Renal pelvis (tissue), 12 donors: ENCODE data around the gene ZNF808. TPM values are rescaled to one million over a fixed set of nuclear protein-coding genes. Genes with fewer than 3 reads are reported as not detected.
"Not testable (repeated sequence)": the region's sequence is repeated elsewhere in the genome, so short reads cannot be mapped to it uniquely, and the experiment has no call there.

Experiments
- DNase-seq: peaks from one replicate; pipeline ENCODE4 v3.0.0-alpha.2; 2013
- long read RNA-seq, 16 experiments: transcript quantifications; one replicate each; lab custom pipeline, GENCODE V29; 2026
- polyA plus RNA-seq, 3 donors: library from polyadenylated mRNA; unstranded; fragments of 120-200 nt; gene quantifications; one replicate each; pipeline ENCODE4 v1.2.1, GENCODE V29; 2013; ENCODE audit not compliant: insufficient read length in 3 of 3

The ZNF808 gene
- polyA plus RNA-seq, result 10 to 100 TPM in 2 of 3 donors, 1 to 10 TPM in 1; 8.4 to 25.7 (median 18.9) TPM
- long read RNA-seq, donor 1, partial matches to known transcripts, result 0 of 1 reads
- long read RNA-seq, donor 1, other reads (novel, unspliced or antisense), result 0 of 1 reads
- long read RNA-seq, donor 2, partial matches to known transcripts, result 0 of 1 reads
- long read RNA-seq, donor 2, other reads (novel, unspliced or antisense), result 0 of 1 reads
- long read RNA-seq, donor 3, partial matches to known transcripts, result 0 of 1 reads
- long read RNA-seq, donor 3, other reads (novel, unspliced or antisense), result 0 of 1 reads
- long read RNA-seq, donor 4, partial matches to known transcripts, result 0 of 1 reads
- long read RNA-seq, donor 4, other reads (novel, unspliced or antisense), result 0 of 1 reads
- long read RNA-seq, donor 5, result 0 reads
- long read RNA-seq, donor 6, partial matches to known transcripts, result 0 of 1 reads
- long read RNA-seq, donor 6, other reads (novel, unspliced or antisense), result 0 of 1 reads
- long read RNA-seq, donor 7, result 0 reads
- long read RNA-seq, donor 8, partial matches to known transcripts, result 0 of 1 reads
- long read RNA-seq, donor 8, other reads (novel, unspliced or antisense), result 0 of 1 reads
- long read RNA-seq, donor 9, result 0 reads
- long read RNA-seq, donor 10, partial matches to known transcripts, result 12 of 14 reads
- long read RNA-seq, donor 10, other reads (novel, unspliced or antisense), result 0 of 14 reads
- long read RNA-seq, donor 11, result 0 reads
- long read RNA-seq, donor 12, partial matches to known transcripts, result 0 of 4 reads
- long read RNA-seq, donor 12, other reads (novel, unspliced or antisense), result 0 of 4 reads
- long read RNA-seq, donor 13, partial matches to known transcripts, result 58 of 58 reads
- long read RNA-seq, donor 13, other reads (novel, unspliced or antisense), result 0 of 58 reads
- long read RNA-seq, donor 14, result 0 reads
- long read RNA-seq, donor 15, partial matches to known transcripts, result 0 of 2 reads
- long read RNA-seq, donor 15, other reads (novel, unspliced or antisense), result 0 of 2 reads
- long read RNA-seq, donor 16, result 0 reads

DNA sequence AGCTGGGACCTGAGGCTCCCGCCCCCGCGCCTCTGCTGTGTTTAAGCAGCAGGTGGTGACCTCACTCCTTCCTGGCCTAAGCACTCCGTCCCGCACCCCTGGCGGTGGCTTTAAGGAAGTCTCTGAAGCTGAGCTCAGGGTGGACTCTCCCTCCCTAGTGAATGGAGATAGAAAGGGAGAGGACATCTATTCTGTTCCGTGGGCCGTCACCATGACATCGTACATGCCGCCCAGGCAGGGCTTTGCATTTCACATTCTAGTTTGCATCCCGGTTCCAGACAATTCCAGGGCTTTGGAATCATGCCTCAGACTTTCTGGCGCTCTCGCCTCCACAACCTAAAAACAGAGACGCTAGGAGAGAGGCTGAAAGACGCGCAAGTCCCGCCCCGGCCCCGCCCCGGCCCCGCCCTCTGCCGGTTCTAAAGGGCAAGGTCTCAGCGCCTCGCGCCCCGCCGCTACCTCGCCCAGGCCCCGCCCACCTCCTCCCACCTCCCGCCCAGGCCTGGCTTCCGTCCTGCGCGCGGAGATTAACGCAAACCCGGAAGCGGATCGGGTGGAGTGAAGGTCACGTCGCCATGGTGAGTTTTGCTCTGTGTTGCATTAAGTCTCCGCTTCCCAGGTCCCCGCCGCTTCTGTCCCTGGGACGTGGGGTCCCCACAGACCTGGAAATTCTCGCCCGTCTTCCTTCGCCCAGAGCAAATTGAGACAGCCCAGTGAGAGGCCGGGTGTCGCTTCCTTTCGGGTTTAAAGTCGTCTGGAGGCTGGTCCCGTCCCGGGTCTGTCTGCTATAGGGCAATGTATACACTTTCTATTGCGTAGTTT is at the start of gene ZNF808:
TSS of gene ZNF808 (plus strand) at position 535 of the 822 bp plus-strand sequence. CDS start 15,617 bp downstream, outside the sequence.
- peak; percentile 92 for DNase-seq

DNA sequence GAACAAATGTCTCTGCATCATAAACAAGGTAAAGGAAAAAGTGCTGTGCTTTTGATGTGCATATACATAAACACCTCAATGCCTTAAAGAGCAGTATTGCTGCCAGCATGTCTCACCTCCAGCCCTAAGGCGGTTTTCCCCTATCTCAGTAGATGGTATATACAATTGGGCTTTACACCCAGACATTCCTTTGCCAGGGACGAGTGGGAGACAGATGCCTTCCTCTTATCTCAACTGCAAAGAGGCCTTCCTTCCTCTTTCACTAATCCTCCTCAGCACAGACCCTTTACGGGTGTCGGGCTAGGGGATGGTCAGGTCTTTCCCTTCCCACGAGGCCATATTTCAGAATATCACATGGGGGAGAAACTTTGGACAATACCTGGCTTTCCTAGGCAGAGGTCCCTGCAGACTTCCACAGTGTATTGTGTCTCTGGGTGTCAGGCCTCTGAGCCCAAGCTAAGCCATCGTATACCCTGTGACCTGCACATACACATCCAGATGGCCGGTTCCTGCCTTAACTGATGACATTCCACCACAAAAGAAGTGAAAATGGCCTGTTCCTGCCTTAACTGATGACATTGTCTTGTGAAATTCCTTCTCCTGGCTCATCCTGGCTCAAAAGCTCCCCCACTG is 43.2 kb upstream of the ZNF808 start:
- not testable (repeated sequence) for DNase-seq

DNA sequence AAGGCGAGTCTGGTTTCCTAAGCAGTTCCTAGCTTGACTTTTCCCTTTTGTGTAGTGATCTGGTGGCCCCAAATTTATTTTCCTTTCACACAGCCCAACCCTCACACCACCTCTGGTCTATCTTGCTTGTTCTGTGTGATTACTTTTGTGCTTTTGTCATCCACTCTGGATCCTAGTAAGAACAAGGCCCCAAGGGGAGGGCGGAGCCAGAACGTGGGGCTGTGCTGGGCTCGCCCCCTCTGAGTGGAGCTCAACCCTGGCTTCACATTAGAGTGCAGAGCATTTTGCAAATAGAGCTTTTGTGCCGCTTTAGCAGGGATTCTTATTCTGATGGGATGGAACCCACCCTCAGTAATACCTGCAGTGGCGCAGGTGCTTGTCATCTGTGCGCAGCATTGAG is 42.4 kb upstream of the ZNF808 start:
- not testable (repeated sequence) for DNase-seq

DNA sequence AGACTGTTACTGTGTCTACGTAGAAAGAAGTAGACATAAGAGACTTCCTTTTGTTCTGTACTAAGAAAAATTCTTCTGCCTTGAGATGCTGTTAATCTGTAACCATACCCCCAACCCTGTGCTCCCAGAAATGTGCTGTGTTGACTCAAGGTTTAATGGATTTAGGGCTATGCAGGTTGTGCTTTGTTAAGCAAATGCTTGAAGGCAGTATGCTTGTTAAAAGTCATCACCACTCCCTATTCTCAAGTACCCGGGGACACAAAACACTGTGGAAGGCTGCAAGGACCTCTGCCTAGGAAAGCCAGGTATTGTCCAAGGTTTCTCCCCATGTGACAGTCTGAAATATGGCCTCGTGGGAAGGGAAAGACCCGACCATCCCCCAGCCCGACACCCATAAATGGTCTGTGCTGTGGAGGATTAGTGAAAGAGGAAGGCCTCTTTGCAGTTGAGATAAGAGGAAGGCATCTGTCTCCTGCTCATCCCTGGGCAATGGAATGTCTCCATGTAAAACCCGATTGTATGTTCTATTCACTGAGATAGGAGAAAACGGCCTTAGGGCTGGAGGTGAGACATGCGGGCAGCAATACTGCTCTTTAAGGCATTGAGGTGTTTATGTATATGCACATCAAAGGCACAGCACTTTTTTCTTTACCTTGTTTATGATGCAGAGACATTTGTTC is 41.8 kb upstream of the ZNF808 start:
- not testable (repeated sequence) for DNase-seq

DNA sequence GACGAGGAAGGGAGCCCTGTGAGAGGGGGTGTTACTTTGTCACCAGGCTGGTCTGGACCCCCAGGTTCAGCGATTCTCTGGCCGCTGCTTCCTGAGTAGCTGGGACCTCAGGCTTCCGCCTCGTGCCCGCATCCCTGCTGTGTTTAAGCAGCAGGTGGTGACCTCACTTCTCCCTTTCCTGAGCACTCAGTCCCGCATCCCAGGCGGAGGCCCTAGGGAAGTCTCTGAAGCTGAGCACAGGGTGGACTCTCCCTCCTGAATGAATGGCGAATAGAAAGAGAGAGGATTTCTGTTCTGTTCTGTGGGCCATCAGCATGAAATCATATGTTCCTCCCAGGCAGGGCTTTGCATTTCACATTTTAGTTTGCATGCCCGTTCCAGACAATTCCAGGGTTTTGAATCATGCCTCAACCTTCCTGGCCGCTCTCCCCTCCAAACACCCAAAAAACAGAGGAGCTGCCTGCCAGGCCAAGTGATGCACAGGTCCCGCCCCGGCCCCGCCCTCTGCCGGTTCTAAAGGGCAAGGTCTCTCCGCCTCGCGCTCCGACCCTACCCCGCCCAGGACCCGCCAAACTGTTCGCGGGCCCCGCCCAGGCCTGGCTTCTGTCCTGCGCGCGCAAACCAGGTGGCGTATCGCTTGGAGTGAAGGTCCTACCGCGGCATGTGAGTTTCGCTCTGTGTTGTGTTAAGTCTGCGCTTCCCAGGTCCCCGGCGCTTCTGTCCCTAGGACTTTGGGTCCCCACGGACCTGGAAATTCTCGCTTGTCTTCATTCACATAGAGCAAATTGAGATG is 35.1 kb upstream of the ZNF808 start:
- DNase-seq, result peak; percentile 37

DNA sequence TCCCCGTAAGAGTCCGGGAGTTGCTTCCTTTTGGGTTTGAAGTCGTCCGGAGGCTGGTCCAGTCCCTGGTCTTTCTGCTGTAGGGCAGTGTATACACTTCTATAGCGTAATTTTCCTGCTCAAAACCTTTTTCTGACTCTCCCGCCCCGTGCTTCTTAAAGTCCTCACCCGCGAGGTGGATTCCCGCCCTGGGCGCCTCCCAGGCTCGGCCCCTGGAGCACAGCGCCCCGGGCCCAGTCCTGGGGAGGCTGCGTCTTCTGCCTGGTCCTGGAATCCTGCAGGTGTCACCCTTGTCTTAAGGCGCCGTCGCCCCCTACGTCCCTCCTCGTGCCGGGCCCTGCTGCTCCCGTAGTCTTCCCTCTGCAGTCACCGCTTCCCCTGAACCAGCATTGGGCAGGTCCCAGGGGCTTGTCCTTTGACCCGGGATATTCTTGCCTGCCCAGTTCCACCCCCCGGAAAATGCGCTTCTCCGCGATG is 34.4 kb upstream of the ZNF808 start:
- DNase-seq, result peak; percentile 20

DNA sequence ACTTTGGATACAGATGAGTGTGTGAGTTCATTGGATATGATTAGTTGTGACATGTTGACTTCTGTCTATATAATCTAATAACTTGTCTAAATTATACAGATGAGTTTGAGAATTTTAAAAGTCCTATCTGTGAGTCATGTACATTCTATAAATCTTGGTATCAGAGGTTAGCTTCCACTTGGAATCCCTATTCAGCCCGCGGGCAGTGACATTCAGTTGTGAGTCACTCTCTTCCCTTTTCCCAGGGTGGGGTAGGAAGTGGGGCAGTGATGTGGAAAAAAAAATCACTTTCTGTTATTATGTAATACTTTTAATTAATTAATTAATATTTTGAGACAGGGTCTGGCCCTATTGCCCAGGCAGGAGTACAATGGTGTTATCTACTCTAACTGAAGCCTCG is 33.0 kb upstream of the ZNF808 start:
- DNase-seq, result no peak

DNA sequence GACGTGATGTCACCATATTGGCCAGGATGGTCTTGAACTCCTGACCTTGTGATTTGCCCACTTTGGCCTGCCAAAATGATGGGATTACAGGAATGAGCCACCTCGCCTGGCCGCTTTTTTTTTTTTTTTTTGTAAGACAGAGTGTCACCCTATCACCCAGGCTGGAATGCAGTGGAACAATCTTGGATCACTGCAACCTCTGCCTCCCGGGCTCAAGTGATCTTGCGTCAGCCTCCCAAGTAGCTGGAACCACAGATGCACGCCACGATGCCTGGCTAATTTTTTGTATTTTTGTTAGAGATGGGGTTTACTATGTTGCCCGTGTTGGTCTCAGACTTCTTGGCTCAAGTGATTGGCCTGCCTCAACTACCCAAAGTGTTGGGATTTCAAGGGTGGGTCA is 28.9 kb upstream of the ZNF808 start:
- no peak for DNase-seq

DNA sequence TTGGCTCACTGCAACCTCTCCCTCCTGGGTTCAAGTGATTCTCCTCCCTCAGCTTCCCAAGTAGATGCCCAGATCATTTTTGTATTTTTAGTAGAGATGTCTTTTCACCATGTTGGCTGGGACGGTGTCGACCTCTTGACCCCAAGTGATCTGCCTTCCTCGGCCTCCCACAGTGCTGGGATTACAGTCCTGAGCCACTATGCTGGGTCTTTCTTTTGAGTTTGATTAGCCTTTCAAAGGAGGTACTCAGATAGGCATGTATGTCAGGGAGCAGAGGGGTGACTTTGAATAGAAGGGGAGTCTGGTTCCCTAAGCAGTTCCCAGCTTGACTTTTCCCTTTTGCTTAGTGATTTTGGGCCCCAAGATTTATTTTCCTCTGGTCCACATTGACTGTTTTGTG is 27.0 kb upstream of the ZNF808 start:
- DNase-seq, result not testable (repeated sequence)

DNA sequence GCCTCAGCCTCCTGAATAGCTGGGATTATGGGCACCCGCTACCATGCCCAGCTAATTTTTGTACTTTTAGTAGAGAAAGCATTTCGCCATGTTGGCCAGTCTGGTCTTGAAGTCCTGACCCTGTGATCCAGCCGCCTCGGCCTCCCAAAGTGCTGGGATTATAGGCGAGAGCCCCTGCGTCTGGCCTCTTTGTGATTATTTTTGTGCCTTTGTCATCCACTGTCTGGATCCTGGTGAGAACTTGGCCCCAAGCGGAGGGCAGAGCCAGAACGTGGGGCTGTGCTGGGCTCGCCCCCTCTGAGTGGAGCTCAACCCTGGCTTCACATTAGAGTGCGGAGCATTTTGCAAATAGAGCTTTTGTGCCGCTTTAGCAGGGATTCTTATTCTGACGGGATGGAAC is 26.5 kb upstream of the ZNF808 start:
- DNase-seq, result not testable (repeated sequence)

DNA sequence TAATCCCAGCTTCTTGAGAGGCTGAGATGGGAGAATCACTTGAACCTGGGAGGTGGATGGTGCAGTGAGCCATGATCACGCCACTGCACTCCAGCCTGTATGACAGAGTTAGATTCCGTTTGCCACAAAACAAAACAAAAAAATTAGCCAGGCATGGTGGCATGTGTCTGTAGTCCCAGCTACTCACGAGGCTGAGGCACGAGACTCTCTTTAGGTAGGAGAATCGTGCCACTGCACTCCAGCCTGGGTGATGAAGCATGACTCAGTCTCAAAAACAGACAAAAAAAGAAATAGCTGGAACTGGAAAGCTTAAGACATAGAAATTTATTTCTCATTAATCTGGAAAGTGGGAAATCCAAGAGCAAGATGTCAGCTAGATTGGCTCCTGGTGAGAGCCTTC is 20.2 kb upstream of the ZNF808 start:
- no peak for DNase-seq

DNA sequence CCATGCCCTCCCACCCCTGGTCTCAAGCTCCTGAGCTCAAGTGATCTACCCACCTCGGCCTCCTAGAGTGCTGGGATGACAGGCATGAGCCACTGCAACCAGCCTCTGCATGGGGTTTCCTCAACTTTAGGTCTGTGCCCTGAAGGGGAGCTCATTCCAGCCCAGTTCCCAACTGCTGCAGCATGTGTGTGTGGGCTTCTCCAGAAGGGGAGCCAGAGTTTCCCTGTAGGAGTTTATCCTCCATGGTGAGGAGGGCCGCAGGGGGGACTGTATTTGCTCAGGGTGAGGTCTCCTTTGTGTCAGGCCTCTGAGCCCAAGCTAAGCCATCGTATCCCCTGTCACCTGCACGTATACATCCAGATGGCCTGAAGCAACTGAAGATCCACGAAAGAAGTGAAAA is 11.3 kb upstream of the ZNF808 start:
- no peak for DNase-seq

DNA sequence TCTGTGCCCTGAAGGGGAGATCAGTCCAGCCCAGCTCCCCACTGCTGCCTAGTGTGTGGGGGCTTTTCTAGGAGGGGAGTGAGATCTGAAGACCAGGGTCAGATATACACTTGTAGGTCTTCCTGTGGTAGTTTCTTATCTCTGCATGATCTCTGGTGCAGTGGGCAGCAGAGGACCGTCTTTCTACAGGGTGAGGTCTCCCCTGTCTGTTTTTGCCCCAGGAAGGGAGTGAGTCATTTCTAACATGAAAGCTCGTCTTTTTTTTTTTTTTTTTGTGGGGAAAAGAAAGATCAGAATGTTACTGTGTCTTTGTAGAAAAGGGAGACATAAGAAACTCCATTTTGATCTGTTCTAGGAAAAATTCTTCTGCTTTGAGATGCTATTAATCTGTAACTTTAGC is 8.8 kb upstream of the ZNF808 start:
- DNase-seq, result no peak

DNA sequence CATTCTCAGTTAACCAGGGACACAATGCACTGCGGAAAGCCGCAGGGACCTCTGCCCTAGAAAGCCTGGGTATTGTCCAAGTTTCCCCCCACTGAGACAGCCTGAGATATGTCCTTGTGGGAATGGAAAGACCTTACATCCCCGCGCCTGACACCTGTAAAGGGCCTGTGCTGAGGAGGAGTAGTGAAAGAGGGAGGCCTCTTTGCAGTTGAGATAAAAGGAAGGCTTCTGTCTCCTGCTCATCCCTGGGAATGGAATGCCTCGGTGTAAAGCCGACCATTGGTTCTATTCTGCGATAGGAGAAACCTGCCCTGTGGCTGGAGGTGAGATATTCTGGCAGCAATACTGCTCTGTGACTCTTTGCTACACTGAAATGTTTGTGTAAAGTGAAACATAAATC is 8.3 kb upstream of the ZNF808 start:
- not testable (repeated sequence) for DNase-seq

DNA sequence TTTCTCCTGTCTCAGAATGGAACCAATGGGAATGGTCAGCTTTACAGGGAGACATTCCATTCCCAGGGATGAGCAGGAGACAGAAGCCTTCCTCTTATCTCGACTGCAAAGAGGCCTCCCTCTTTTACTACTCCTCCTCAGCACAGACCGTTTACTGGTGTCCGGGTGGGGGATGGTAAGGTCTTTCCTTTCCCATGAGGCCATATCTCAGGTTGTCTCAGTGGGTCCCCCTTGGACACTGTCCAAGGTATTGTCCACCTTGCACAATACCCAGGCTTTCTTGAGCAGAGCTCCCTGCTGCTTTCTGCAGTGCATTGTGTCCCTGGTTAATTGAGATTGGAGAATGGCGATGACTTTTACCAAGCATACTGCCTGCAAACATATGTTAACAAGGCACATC is 7.5 kb upstream of the ZNF808 start:
- DNase-seq, result no peak

DNA sequence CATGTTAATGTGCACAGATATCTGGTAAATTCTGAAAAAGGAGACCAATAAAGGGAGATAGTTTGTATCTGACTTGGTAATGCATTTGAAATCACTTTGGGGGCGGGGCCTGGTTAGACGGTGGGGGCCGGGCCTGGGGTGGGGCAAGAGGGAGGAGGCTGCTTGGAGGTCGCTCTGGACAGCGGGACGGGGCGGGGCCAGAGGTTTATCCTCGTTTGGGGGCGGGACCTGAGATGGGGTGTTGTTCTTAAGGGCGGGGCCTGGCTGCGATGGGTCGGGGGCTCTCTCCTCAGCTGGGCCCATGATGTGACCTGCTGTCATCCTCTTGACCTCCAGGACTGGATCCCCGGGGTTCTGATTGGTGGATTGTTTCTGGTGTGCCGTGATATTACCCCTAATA is 4.9 kb upstream of the ZNF808 start:
- DNase-seq, result no peak

DNA sequence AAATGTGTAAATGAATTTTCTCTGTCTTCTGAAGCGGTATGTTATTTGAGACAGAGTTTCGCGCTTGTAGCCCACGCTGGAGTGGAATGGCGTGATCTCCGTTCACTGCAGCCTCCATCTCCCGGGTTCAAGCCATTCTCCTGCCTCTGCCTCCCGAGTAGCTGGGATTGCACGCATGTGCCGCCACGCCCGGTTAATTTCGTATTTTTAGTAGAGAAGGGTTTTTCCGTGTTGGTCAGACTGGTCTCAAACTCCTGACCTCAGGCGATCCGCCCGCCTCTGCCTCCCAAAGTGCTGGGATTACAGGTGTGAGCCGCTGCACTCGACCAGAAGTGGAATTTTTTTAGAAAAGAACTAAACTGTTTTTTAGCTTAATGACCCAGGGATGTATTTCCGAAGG is 3.4 kb upstream of the ZNF808 start:
- DNase-seq, result no peak

DNA sequence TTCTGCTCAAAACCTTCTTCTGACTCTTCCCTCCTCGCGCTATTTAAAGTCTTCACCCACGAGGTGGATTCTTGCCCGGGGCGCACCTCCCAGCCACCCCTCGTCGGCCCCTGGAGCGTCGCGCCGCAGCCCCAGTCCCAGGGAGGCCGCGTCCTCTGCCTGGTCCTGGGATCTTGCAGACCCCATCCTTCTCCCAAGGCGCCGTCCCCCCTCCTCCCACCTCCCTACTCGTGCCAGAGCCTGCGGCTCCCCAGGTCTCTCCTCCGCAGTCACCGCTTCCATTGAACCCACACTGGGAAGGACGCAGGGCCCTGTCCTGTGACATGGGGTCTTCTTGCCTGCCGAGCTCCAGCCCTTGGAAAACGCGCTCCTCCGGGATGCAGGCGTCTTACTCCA is 486 bp downstream of the ZNF808 start:
- DNase-seq, result no peak

DNA sequence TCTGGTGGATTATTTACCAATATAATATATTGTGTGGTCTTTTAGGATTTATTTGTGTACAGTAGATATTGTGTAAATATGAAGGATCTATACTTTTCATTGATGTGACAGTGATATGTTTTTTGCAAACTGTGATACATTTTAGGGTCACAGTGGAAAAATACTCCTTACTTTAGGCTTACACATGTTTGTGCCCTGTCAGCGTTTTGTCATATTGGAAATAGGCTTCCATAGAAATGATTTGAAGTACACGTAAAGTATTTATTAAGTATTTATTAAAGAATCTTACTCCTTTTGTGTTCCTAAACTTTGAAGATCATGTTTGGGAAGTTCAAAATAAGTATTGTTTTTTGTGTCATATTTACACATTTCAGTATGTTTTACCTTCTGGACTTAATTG is 5.0 kb downstream of the ZNF808 start:
- no peak for DNase-seq

DNA sequence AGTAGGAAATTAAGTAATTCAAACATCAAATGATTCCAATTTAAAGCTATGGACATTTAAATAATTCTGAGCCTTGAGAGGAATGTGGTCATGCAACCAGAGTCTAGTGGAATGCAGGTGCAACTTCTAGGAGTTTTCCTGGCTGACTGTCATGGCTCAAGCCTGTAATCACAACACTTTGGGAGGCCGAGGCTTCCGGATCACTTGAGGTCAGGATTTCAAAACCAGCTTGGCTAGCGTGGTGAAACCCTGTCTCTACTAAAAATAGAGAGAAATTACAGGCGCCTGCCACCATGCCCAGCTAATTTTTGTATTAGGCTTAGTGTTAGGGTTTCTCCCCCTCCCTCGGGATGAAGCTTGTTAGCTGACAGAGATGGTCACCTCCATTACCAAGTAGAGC is 6.4 kb downstream of the ZNF808 start:
- DNase-seq, result no peak
